Endothelial cell of umbilical vein (primary cell): Measurements from ENCODE around the gene CD79B. TPM values are rescaled to one million over a fixed set of nuclear protein-coding genes. Genes with fewer than 3 reads are reported as not detected.

Experiments
- BruUV-seq: library from RNA; stranded (reverse); fragments of 400-500 nt; replicated peaks from 2 replicates; lab custom pipeline; 2021; lab: Mats Ljungman, UMichigan
- CTCF ChIA-PET: fragments of 300-600, 350-600 bp; sonication (Branson Sonifier 250); formaldehyde crosslinking; loops from one replicate; lab custom pipeline; 2021; ENCODE audit warnings: antibody characterized with exemption, inconsistent platforms; lab: Charles Lee
- POLR2A ChIA-PET: fragments of 300-600, 350-600 bp; sonication (Branson Sonifier 250); formaldehyde crosslinking; loops from one replicate; lab custom pipeline; 2021; ENCODE audit warnings: antibody characterized with exemption, inconsistent platforms; lab: Charles Lee
- DNase-seq: peaks from one replicate; pipeline ENCODE4 v3.0.0-alpha.2; 2011; ENCODE audit warnings: low read depth, low spot score
- FAIRE-seq: peaks from 2 replicates; lab custom pipeline; 2011; peaks lifted over from hg19 to GRCh38; lab: Jason Lieb, UNC
- H2AFZ ChIP-seq: 2 replicates; pipeline ENCODE4 v1.6.0; 2012; ENCODE audit warnings: low read depth, low read length, control low read depth, inconsistent platforms
- H3K27ac ChIP-seq: 2 replicates; pipeline ENCODE4 v1.5.1; 2011; ENCODE audit warnings: low read depth, mild to moderate bottlenecking, control low read depth, low read length, moderate library complexity; ENCODE audit not compliant: insufficient read depth
- H3K27me3 ChIP-seq, 2 experiments: 2 replicates each; pipeline versions ENCODE4 v1.6.0 to v1.6.1; 2011; ENCODE audit warnings: low read length in 2 of 2, mixed read lengths in 1 of 2; ENCODE audit not compliant: control insufficient read depth in 2 of 2, insufficient read depth in 2 of 2
- H3K36me3 ChIP-seq, 2 experiments: 2 replicates in 1 of 2; 3 replicates in 1 of 2; pipeline ENCODE4 v1.5.1; 2011; ENCODE audit warnings: low read length in 2 of 2, mild to moderate bottlenecking in 1 of 2, moderate library complexity in 1 of 2; ENCODE audit not compliant: control insufficient read depth in 2 of 2, insufficient read depth in 2 of 2; ENCODE audit errors: extremely low read depth in 1 of 2
- H3K4me1 ChIP-seq: 3 replicates; pipeline ENCODE4 v1.5.1; 2011; ENCODE audit warnings: mild to moderate bottlenecking, low read length; ENCODE audit not compliant: control insufficient read depth, insufficient read depth; ENCODE audit errors: extremely low read depth
- H3K4me2 ChIP-seq: 2 replicates; pipeline ENCODE4 v1.6.1; 2011; ENCODE audit warnings: low read length, control low read depth, mixed read lengths; ENCODE audit not compliant: insufficient read depth
- H3K4me3 ChIP-seq, 3 experiments: fragments of 200-600 bp in 1 of 3; sonication (generic), shearing (Covaris generic) in 1 of 3; replicated peaks in 1 of 3; 2 replicates each; pipeline ENCODE4 v1.5.1; 2011 to 2016; ENCODE audit warnings: control low read depth in 3 of 3, low read length in 3 of 3, mild to moderate bottlenecking in 2 of 3, inconsistent platforms in 1 of 3, low read depth in 1 of 3, moderate library complexity in 1 of 3; ENCODE audit not compliant: insufficient read depth in 1 of 3
- H3K79me2 ChIP-seq: 2 replicates; pipeline ENCODE4 v1.6.0; 2012; ENCODE audit warnings: low read length, inconsistent platforms; ENCODE audit not compliant: control insufficient read depth, insufficient read depth
- H3K9ac ChIP-seq: replicated peaks from 2 replicates; pipeline ENCODE3; 2011; ENCODE audit warnings: low read length, control low read depth; ENCODE audit not compliant: insufficient read depth; ENCODE audit errors: extremely low read depth
- H3K9me1 ChIP-seq: replicated peaks from 3 replicates; pipeline ENCODE4 v1.6.0; 2011; ENCODE audit warnings: mild to moderate bottlenecking, low read length; ENCODE audit not compliant: control insufficient read depth, insufficient read depth; ENCODE audit errors: extremely low read depth
- H3K9me3 ChIP-seq: replicated peaks from 2 replicates; pipeline ENCODE4 v1.5.1; 2012; ENCODE audit warnings: low read length, inconsistent platforms; ENCODE audit not compliant: control insufficient read depth, insufficient read depth
- H4K20me1 ChIP-seq: replicated peaks from 2 replicates; pipeline ENCODE3; 2011; ENCODE audit warnings: mild to moderate bottlenecking, low read length; ENCODE audit not compliant: control insufficient read depth, insufficient read depth; ENCODE audit errors: extremely low read depth
- CTCF ChIP-seq, 2 donors: IDR thresholded peaks; 1 replicate in 1 of 2; 2 replicates in 1 of 2; pipeline ENCODE4 v1.5.1; 2011; ENCODE audit warnings: low read length in 2 of 2, mild to moderate bottlenecking in 2 of 2, moderate library complexity in 2 of 2, control low read depth in 1 of 2, inconsistent platforms in 1 of 2, low read depth in 1 of 2; ENCODE audit not compliant: insufficient read depth in 1 of 2; ENCODE audit errors: extremely low read depth in 1 of 2
- EZH2 ChIP-seq: IDR thresholded peaks from 2 replicates; pipeline ENCODE4 v1.6.1; 2012; ENCODE audit warnings: borderline replicate concordance, low read depth, mild to moderate bottlenecking, moderate library complexity, low read length, inconsistent platforms; ENCODE audit not compliant: severe bottlenecking
- FOS ChIP-seq: IDR thresholded peaks from 2 replicates; pipeline ENCODE4 v1.6.1; 2011; ENCODE audit warnings: mild to moderate bottlenecking, low read length, moderate library complexity, borderline replicate concordance; ENCODE audit not compliant: insufficient read depth
- GATA2 ChIP-seq: IDR thresholded peaks from 2 replicates; pipeline ENCODE4 v1.7.0; 2011; ENCODE audit warnings: low read depth, mild to moderate bottlenecking, moderate library complexity, mixed read lengths, low read length; ENCODE audit not compliant: insufficient read length, insufficient read depth
- JUN ChIP-seq: IDR thresholded peaks from 2 replicates; pipeline ENCODE4 v1.6.1; 2011; ENCODE audit warnings: borderline replicate concordance, low read depth; ENCODE audit not compliant: insufficient read length, insufficient read depth
- MYC ChIP-seq: IDR thresholded peaks from one replicate; pipeline ENCODE4 v1.6.1; 2011; ENCODE audit warnings: mild to moderate bottlenecking, low read depth, low read length
- POLR2A ChIP-seq: IDR thresholded peaks from 2 replicates; pipeline ENCODE4 v1.6.1; 2012; ENCODE audit warnings: low read depth, mild to moderate bottlenecking, control low read depth, low read length
- POLR2AphosphoS5 ChIP-seq: IDR thresholded peaks from 2 replicates; pipeline ENCODE4 v1.6.1; 2012; ENCODE audit warnings: low read depth, mild to moderate bottlenecking, control low read depth, low read length, moderate library complexity; ENCODE audit not compliant: insufficient read depth
- dilution Hi-C: fragments of 300-500 bp; cut with MboI; formaldehyde crosslinking; loops from one replicate; pipeline ENCODE4 v1.15.0; 2019; ENCODE audit warnings: low sequenced_read_pairs; ENCODE audit not compliant: extremely low pct_ligation_motif_present
- intact Hi-C: fragments of 100-400 bp; cut with micrococcal nuclease; formaldehyde crosslinking; loops from one replicate; pipeline ENCODE4 v1.10.0; 2022
- polyA plus RNA-seq, 4 experiments: library from polyadenylated mRNA; depleted of rRNA in 3 of 4; stranded (reverse) in 3 of 4; unstranded in 1 of 4; fragments of >200 nt; gene quantifications; 2 replicates each; pipeline versions ENCODE4 v1.2.1 to v1.2.3, GENCODE V29; 2011 to 2012; ENCODE audit warnings: missing spikeins in 1 of 4
- total RNA-seq: library from RNA; stranded (reverse); gene quantifications from 2 replicates; pipeline ENCODE4 v1.2.3, GENCODE V29; 2021
- TF ChIP-seq, protein P1 (sequence below): IDR thresholded peaks from 2 replicates; pipeline ENCODE4 v1.6.1; 2011; ENCODE audit not compliant: insufficient read depth, insufficient read length

CD79B gene
- total and polyA plus RNA-seq, 2 donors (not counting 3 experiments of a cell fraction or from before 2014, with no cell fraction given): 2.1 to 3.9 TPM

DNA sequence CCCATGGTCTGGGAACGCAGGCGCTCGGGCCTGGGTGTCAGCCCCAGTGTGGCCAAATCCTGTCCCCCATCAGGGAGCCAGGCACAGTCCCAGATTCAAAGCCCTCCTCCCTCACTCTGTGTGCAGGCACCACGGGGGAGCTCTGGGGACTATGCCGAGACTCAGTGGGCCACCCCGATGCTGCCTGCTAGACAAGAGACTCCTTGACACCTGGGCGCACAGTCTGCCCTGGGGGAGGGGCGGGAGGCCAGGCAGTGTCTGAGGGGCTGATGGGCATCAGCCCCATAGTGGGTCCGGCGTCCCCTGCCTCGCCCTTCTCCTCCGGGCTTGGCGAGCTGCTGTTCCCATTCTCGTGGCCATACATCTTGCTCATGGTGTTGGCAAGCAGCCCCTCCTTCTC, 8.5 kb upstream of the CD79B start:
- no peak for DNase-seq
- BruUV-seq: no TSS peak
- Histone ChIP-seq H3K9ac (no peak overlapping the region), H3K27ac (no peak overlapping the region), H3K4me3 (no peak overlapping the region), H3K36me3 (no peaks in the 10 kb centered on the region), H2AFZ (no peak overlapping the region), H3K4me2 (no peak overlapping the region), H3K9me3 (no peaks in the 10 kb centered on the region), H3K79me2 (no peaks in the 10 kb centered on the region), H3K4me1 (no peaks in the 10 kb centered on the region), H4K20me1 (no peaks in the 10 kb centered on the region), H3K9me1 (no peaks in the 10 kb centered on the region), H3K27me3 (no peaks in the 10 kb centered on the region)
- no peak for TF ChIP-seq CTCF (IDR thresholded peaks at IDR 0.05; ENCODE audit: extremely low read depth in 1 of 2, insufficient read depth in 1 of 2, low read depth in 1 of 2, low read length in 2 of 2)
- no peak for TF ChIP-seq FOS
- no peak for TF ChIP-seq EZH2
- no peak for TF ChIP-seq POLR2AphosphoS5
- no peak for TF ChIP-seq MYC
- TF ChIP-seq, protein P1, sequence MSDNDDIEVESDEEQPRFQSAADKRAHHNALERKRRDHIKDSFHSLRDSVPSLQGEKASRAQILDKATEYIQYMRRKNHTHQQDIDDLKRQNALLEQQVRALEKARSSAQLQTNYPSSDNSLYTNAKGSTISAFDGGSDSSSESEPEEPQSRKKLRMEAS: no peak
- TF ChIP-seq JUN: no peak
- no peak for TF ChIP-seq GATA2
- no peak for TF ChIP-seq POLR2A
- ChIA-PET CTCF (interaction anchor here (0.9 to 1.9 kb wide), 5 partner anchors 21 to 193 kb away, joined by 3 to 9 read pairs (median 3); partner anchors contain the start of gene GH1), POLR2A (no interaction called here)
- FAIRE-seq: no peak
- intact Hi-C loops (no loop called here), dilution Hi-C loops (no loop called here)
